ENCODE results near the gene HSD11B1. TPM values are rescaled to one million over a fixed set of nuclear protein-coding genes. Genes with fewer than 3 reads are reported as not detected.

Gene HSD11B1
- total and polyA plus RNA-seq, 2 experiments from 2014 or later: not detected

DNA sequence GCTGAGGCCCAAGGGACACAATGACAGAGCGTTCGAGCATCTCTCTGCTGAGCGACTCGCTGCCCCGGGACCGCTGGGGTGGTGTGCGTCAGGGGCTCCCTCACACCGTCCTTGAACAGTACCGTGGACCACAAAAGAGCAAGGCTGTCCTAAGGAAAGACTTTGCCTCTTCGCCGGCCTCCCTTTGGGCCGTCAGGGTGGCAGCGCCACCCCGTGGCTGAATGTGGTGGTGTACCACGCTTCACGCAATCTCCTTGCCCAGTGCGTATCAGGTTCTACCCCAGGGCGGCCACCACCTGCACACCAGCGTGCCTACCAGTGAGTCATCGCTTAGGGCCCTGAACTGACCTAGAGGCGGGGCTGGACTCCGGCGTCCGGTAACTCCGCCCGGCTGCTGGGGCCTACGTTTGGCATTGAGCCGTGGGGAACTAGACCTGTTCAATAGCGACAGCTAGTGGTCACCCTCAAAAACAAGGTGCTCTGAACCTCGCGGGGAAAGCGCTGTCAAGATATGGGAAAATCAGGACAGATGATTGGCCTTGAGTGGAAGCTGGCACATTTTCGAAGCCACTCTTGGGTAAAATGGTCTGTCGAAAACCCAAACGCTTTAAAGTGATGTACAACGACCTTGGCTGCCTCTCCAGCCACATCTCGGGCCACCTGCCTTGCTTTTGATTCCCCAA lies 43.1 kb downstream of the HSD11B1 start:
- H3K36me3 ChIP-seq: no peaks in the 10 kb centered on the region
- no peak overlapping the region for H3K4me3 ChIP-seq
- no peaks in the 10 kb centered on the region for H3K9me3 ChIP-seq (ENCODE audit: low read depth)
- peaks cover 17% of the 10 kb centered on the region for H3K4me1 ChIP-seq (ENCODE audit: low read depth)
- TF ChIP-seq, protein P1, sequence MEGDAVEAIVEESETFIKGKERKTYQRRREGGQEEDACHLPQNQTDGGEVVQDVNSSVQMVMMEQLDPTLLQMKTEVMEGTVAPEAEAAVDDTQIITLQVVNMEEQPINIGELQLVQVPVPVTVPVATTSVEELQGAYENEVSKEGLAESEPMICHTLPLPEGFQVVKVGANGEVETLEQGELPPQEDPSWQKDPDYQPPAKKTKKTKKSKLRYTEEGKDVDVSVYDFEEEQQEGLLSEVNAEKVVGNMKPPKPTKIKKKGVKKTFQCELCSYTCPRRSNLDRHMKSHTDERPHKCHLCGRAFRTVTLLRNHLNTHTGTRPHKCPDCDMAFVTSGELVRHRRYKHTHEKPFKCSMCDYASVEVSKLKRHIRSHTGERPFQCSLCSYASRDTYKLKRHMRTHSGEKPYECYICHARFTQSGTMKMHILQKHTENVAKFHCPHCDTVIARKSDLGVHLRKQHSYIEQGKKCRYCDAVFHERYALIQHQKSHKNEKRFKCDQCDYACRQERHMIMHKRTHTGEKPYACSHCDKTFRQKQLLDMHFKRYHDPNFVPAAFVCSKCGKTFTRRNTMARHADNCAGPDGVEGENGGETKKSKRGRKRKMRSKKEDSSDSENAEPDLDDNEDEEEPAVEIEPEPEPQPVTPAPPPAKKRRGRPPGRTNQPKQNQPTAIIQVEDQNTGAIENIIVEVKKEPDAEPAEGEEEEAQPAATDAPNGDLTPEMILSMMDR (IDR thresholded peaks at IDR 0.05; ENCODE audit: low read depth, low read length): peak; percentile 90
- H3K27me3 ChIP-seq: no peaks in the 10 kb centered on the region
- peak; percentile 94 to 97 for DNase-seq (ENCODE audit: low read depth in 1 of 2, low spot score in 1 of 2)
- H3K27ac ChIP-seq: no peak overlapping the region

- Histone ChIP-seq H3K36me3 (no peaks in the 10 kb centered on the region), H3K27ac (no peak overlapping the region), H3K9me3 (ENCODE audit: low read depth) (no peaks in the 10 kb centered on the region), H3K27me3 (no peaks in the 10 kb centered on the region), H3K4me3 (no peak overlapping the region), H3K4me1 (ENCODE audit: low read depth) (peaks cover 16% of the 10 kb centered on the region)
- DNase-seq (ENCODE audit: low read depth in 1 of 2, low spot score in 1 of 2): no peak
- TF ChIP-seq, protein P1 (IDR thresholded peaks at IDR 0.05; ENCODE audit: low read depth, low read length): no peak
Measured at GRCh38 chr1:209748620-209749019, 44.0 kb downstream of the HSD11B1 start.

DNA sequence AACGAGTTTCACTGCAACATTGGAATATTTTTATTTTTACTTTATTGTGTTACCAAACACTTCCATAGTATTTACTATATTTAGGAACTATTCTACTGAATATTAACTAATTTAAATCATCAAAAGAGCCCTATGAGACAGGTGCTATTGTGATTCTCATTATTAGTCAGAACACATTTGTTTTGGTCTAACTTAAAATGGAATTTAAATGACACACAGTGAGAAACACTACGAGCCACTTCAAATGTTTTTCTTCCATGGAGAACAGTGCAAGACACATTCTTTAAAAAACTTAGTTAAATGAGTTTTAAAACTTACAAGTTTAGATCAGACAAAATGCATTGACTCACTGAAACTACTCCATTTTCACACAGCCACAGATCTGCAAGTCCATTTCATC lies 44.6 kb downstream of the HSD11B1 start:
- TF ChIP-seq, protein P1 (IDR thresholded peaks at IDR 0.05; ENCODE audit: low read depth, low read length): no peak
- H3K9me3 ChIP-seq (ENCODE audit: low read depth): no peaks in the 10 kb centered on the region
- no peaks in the 10 kb centered on the region for H3K36me3 ChIP-seq
- no peak overlapping the region for H3K27ac ChIP-seq
- no peak for DNase-seq (ENCODE audit: low read depth in 1 of 2, low spot score in 1 of 2)
- H3K27me3 ChIP-seq: no peaks in the 10 kb centered on the region
- H3K4me1 ChIP-seq (ENCODE audit: low read depth): peaks cover 16% of the 10 kb centered on the region
- H3K4me3 ChIP-seq: no peak overlapping the region

GRCh38 chr1:209749670-209750323 lies 45.2 kb downstream of the HSD11B1 start:
- Histone ChIP-seq H3K27ac (no peak overlapping the region), H3K9me3 (ENCODE audit: low read depth) (no peaks in the 10 kb centered on the region), H3K27me3 (no peaks in the 10 kb centered on the region), H3K4me1 (ENCODE audit: low read depth) (peaks cover 16% of the 10 kb centered on the region), H3K4me3 (no peak overlapping the region), H3K36me3 (no peaks in the 10 kb centered on the region)
- TF ChIP-seq, protein P1 (IDR thresholded peaks at IDR 0.05; ENCODE audit: low read depth, low read length): no peak
- peak in 1 of 2 donors; percentile 6 for DNase-seq (ENCODE audit: low read depth in 1 of 2, low spot score in 1 of 2)

- DNase-seq (ENCODE audit: low read depth in 1 of 2, low spot score in 1 of 2): no peak
- Histone ChIP-seq H3K4me1 (ENCODE audit: low read depth) (peaks cover 8% of the 10 kb centered on the region), H3K36me3 (no peaks in the 10 kb centered on the region), H3K27ac (no peak overlapping the region), H3K27me3 (no peaks in the 10 kb centered on the region), H3K9me3 (ENCODE audit: low read depth) (no peaks in the 10 kb centered on the region), H3K4me3 (no peak overlapping the region)
- TF ChIP-seq, protein P1 (IDR thresholded peaks at IDR 0.05; ENCODE audit: low read depth, low read length): no peak
Measured at GRCh38 chr1:209751627-209752231, 47.1 kb downstream of the HSD11B1 start.
